ENCODE data around the gene FAM162A. TPM values are rescaled to one million over a fixed set of nuclear protein-coding genes. Genes with fewer than 3 reads are reported as not detected.

The FAM162A gene
- total and polyA plus RNA-seq, 8 donors, result 30.2 to 51.8 (median 39.6) TPM

DNA sequence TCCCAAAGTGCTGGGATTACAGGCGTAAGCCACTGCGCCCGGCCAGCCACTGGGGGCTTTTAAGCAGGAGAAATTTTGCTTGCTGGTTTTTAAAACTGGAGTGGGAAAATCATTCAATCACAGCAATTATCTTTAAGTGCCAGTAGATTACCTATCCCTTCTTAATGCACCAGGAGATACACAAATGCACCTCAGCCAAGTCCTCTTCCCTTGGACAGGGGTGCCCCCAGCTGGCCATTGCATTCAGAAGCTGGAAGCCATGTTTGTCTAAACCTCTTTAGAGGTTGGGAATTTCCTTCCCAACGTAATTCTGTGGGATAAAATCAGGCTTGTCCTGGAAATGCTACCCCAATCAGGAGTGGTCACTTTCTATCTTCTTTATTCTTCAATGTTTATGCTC lies 27.6 kb upstream of the FAM162A start:
- ATAC-seq (peak; percentile 77), DNase-seq (peak in 3 of 4 donors; percentile 3 to 37 (median 30))
- no peaks in the 10 kb centered on the region for H3K9me3 ChIP-seq
- intact Hi-C loops (cut with DNase I), result no loop called here
- peaks cover 0 to 18% of the 10 kb centered on the region in 2 donors for H3K36me3 ChIP-seq
- TF ChIP-seq, protein P1, sequence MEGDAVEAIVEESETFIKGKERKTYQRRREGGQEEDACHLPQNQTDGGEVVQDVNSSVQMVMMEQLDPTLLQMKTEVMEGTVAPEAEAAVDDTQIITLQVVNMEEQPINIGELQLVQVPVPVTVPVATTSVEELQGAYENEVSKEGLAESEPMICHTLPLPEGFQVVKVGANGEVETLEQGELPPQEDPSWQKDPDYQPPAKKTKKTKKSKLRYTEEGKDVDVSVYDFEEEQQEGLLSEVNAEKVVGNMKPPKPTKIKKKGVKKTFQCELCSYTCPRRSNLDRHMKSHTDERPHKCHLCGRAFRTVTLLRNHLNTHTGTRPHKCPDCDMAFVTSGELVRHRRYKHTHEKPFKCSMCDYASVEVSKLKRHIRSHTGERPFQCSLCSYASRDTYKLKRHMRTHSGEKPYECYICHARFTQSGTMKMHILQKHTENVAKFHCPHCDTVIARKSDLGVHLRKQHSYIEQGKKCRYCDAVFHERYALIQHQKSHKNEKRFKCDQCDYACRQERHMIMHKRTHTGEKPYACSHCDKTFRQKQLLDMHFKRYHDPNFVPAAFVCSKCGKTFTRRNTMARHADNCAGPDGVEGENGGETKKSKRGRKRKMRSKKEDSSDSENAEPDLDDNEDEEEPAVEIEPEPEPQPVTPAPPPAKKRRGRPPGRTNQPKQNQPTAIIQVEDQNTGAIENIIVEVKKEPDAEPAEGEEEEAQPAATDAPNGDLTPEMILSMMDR (IDR thresholded peaks at IDR 0.05), result peak in 1 of 2 donors; percentile 27
- H3K27me3 ChIP-seq, result no peaks in the 10 kb centered on the region
- no peak overlapping the region for H3K27ac ChIP-seq
- H3K4me1 ChIP-seq, result peaks cover 0 to 7% of the 10 kb centered on the region in 2 donors
- no peak overlapping the region for H3K4me3 ChIP-seq

DNA sequence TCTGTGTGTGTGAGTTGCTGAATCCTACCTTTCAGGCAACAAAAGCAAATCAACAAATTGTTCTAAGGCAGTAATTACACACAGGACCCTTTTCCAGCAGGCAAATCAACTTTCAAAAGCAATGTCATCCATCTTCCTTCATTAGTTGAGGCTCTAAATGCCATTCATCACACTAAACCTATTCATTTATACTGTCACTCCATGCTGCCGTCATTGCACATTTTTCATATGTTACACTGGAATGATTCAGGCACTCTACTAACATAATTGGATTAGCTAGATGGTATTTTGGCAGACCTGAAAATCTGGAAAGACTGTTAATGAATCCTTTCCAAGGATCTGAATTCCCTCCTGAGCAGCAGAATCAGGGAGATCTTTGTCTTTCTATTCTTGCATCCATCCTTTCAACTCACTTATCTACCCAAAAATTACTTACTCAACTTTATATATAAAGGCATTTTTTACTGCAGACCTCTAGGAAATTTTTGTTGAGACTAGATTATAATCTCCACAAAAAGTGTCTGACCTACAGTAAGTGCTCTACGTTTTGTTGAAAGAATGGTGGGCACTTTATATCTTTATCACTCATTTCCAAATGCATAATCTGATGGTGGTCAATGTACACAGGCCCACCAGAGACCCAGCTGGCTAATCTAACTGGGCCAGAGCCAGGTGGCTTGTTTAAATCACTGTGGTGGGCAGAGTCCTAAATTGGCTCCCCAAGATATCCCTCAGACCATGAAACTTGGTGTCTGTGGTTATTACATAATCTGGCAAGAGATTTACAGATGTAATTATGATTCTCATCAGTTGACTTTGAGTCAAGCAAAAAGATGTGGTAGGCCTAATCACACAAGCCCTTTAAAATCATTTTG lies 25.9 kb upstream of the FAM162A start:
- intact Hi-C loops (cut with DNase I), result no loop called here
- no peaks in the 10 kb centered on the region for H3K27me3 ChIP-seq
- TF ChIP-seq, protein P1 (IDR thresholded peaks at IDR 0.05), result no peak
- H3K9me3 ChIP-seq, result no peaks in the 10 kb centered on the region
- H3K4me1 ChIP-seq, result peaks cover 0 to 7% of the 10 kb centered on the region in 2 donors
- DNase-seq, result no peak
- H3K4me3 ChIP-seq, result no peak overlapping the region
- no peak overlapping the region for H3K27ac ChIP-seq
- no peak for ATAC-seq
- peaks cover 0 to 32% of the 10 kb centered on the region in 2 donors for H3K36me3 ChIP-seq

DNA sequence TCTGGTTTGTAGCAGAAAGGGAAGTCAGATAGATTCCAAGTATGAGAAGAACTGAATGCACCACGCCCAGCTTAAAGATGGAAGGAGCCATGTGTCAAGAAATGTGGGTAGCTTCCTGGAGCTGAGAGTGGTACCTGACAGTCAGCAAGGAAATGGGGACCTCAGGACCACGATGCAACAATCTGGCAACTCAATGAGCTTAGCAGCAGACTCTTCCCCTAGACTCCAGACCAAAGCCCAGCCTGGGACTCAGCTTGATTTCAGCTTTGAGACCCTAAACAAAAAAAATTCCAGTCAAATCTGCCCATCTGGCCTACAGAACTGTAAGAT lies 25.3 kb upstream of the FAM162A start:
- intact Hi-C loops (cut with DNase I), result no loop called here
- no peak for ATAC-seq
- DNase-seq, result no peak
- no peak overlapping the region for H3K27ac ChIP-seq
- H3K27me3 ChIP-seq, result no peaks in the 10 kb centered on the region
- H3K36me3 ChIP-seq, result peaks cover 0 to 35% of the 10 kb centered on the region in 2 donors
- TF ChIP-seq, protein P1 (IDR thresholded peaks at IDR 0.05), result no peak
- no peak overlapping the region for H3K4me3 ChIP-seq
- H3K4me1 ChIP-seq, result peaks cover 0 to 7% of the 10 kb centered on the region in 2 donors
- H3K9me3 ChIP-seq, result no peaks in the 10 kb centered on the region

DNA sequence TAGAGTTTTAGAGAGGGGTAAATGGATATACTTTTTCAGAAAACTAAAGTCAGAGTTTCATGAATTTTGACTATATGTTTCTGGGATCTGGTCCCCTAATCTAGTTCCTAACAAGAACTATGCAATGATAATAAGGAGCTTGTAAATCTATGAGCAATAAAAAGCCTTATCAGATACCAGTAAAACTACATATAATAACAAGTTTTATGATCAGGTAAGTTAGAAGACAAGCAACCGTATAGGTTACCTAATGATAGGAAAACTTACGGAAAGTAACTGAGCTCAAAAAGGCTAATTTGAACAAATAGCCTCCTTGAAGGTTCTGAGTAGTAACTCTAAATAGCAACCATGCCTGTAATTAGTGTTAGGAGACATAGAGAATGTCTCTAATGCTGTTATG lies 22.0 kb upstream of the FAM162A start:
- DNase-seq (no peak), ATAC-seq (no peak)
- H3K36me3 ChIP-seq, result peaks cover 0 to 60% of the 10 kb centered on the region in 2 donors
- TF ChIP-seq, protein P1 (IDR thresholded peaks at IDR 0.05), result no peak
- no peaks in the 10 kb centered on the region for H3K9me3 ChIP-seq
- no peaks in the 10 kb centered on the region for H3K27me3 ChIP-seq
- no peak overlapping the region for H3K4me3 ChIP-seq
- H3K4me1 ChIP-seq, result no peaks in the 10 kb centered on the region
- H3K27ac ChIP-seq, result no peak overlapping the region
- intact Hi-C loops (cut with DNase I), result no loop called here

DNA sequence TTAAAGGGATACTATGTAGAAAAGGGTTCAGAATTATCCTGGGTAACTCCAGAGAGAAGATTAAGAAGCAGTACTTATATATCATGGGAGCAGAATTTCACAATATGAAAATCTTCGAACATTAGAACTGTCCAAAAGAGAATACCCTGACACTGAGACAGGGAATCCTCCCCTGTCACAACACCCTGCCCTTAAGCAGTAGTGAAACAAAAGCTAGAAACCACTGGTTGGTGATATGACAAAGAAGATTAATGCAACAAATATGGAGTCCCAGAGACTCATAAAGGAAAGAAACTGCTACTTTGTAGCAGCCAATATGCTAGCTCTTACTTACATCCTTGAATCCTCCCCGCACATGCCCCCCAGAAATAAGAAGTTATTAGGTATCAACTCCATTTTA lies 19.5 kb upstream of the FAM162A start:
- ATAC-seq (no peak), DNase-seq (no peak)
- no peaks in the 10 kb centered on the region for H3K9me3 ChIP-seq
- H3K36me3 ChIP-seq, result peaks cover 0 to 58% of the 10 kb centered on the region in 2 donors
- TF ChIP-seq, protein P1 (IDR thresholded peaks at IDR 0.05), result no peak
- no peaks in the 10 kb centered on the region for H3K27me3 ChIP-seq
- H3K27ac ChIP-seq, result no peak overlapping the region
- H3K4me1 ChIP-seq, result no peaks in the 10 kb centered on the region
- intact Hi-C loops (cut with DNase I), result no loop called here
- H3K4me3 ChIP-seq, result no peak overlapping the region
